Smooth muscle cell (in vitro differentiated cells): ENCODE measurements around the gene NACC1. TPM values are rescaled to one million over a fixed set of nuclear protein-coding genes. Genes with fewer than 3 reads are reported as not detected.

ENCODE experiments used
- DNase-seq: peaks from one replicate; lab custom pipeline; 2025; ENCODE audit not compliant: unreplicated experiment; lab: John Stamatoyannopoulos, UW
- H2AFZ ChIP-seq: fragments of 200-600 bp; sonication (generic); 2 replicates; pipeline ENCODE4 v1.6.0; 2016; ENCODE audit warnings: antibody characterized with exemption, low read depth, mild to moderate bottlenecking
- H3F3A ChIP-seq: fragments of 200-600 bp; sonication (generic); 2 replicates; pipeline ENCODE4 v1.6.0; 2017; ENCODE audit warnings: antibody characterized with exemption, low read depth
- H3K27ac ChIP-seq: fragments of 200-600 bp; sonication (generic); 2 replicates; pipeline ENCODE4 v1.5.1; 2016; ENCODE audit warnings: low read depth, mild to moderate bottlenecking
- H3K27me3 ChIP-seq: fragments of 200-600 bp; sonication (generic); 2 replicates; pipeline ENCODE4 v1.6.1; 2016; ENCODE audit warnings: low read depth, mild to moderate bottlenecking
- H3K36me3 ChIP-seq: fragments of 200-600 bp; sonication (generic); 2 replicates; pipeline ENCODE4 v1.5.1; 2016; ENCODE audit warnings: low read depth
- H3K4me1 ChIP-seq: fragments of 200-600 bp; sonication (generic); 2 replicates; pipeline ENCODE4 v1.5.1; 2016; ENCODE audit warnings: low read depth
- H3K4me2 ChIP-seq: fragments of 200-600 bp; sonication (generic); 2 replicates; pipeline ENCODE4 v1.6.0; 2016; ENCODE audit warnings: mild to moderate bottlenecking
- H3K4me3 ChIP-seq: fragments of 200-600 bp; sonication (generic); 2 replicates; pipeline ENCODE4 v1.5.1; 2016; ENCODE audit warnings: mild to moderate bottlenecking
- H3K79me2 ChIP-seq: fragments of 200-600 bp; sonication (generic); 2 replicates; pipeline ENCODE4 v1.6.0; 2016; ENCODE audit warnings: low read depth, mild to moderate bottlenecking
- H3K9ac ChIP-seq: fragments of 200-600 bp; sonication (generic); 2 replicates; pipeline ENCODE4 v1.6.0; 2016; ENCODE audit warnings: low read depth
- H3K9me3 ChIP-seq: fragments of 200-600 bp; sonication (generic); replicated peaks from 2 replicates; pipeline ENCODE4 v1.5.1; 2016; ENCODE audit warnings: low read depth
- H4K20me1 ChIP-seq: fragments of 200-600 bp; sonication (generic); 2 replicates; pipeline ENCODE4 v1.6.0; 2016; ENCODE audit warnings: low read depth
- CTCF ChIP-seq: fragments of 200-600 bp; sonication (generic); IDR thresholded peaks from 2 replicates; pipeline ENCODE4 v1.5.1; 2017; ENCODE audit warnings: borderline replicate concordance, mild to moderate bottlenecking, antibody characterized with exemption; ENCODE audit not compliant: insufficient read depth, poor library complexity, severe bottlenecking
- WGBS: methylation state at CpG from one replicate; pipeline ENCODE4 v1.1.7; 2016; ENCODE audit warnings: low lambda C conversion rate; 5-methylcytosine and 5-hydroxymethylcytosine counted together
- polyA plus RNA-seq: library from polyadenylated mRNA; unstranded; fragments of >200 nt; fragmentation: Nextera tagmentation; extraction: Ambion mirVana; gene quantifications from 2 replicates; pipeline ENCODE4 v1.2.1, GENCODE V29; 2016
- total RNA-seq: library from RNA; depleted of rRNA; stranded (reverse); fragments of >200 nt; gene quantifications from 2 replicates; pipeline ENCODE4 v1.2.3, GENCODE V29; 2014

NACC1 gene
- total and polyA plus RNA-seq, 2 experiments from 2014 or later = 9.9 to 44.6 TPM

DNA sequence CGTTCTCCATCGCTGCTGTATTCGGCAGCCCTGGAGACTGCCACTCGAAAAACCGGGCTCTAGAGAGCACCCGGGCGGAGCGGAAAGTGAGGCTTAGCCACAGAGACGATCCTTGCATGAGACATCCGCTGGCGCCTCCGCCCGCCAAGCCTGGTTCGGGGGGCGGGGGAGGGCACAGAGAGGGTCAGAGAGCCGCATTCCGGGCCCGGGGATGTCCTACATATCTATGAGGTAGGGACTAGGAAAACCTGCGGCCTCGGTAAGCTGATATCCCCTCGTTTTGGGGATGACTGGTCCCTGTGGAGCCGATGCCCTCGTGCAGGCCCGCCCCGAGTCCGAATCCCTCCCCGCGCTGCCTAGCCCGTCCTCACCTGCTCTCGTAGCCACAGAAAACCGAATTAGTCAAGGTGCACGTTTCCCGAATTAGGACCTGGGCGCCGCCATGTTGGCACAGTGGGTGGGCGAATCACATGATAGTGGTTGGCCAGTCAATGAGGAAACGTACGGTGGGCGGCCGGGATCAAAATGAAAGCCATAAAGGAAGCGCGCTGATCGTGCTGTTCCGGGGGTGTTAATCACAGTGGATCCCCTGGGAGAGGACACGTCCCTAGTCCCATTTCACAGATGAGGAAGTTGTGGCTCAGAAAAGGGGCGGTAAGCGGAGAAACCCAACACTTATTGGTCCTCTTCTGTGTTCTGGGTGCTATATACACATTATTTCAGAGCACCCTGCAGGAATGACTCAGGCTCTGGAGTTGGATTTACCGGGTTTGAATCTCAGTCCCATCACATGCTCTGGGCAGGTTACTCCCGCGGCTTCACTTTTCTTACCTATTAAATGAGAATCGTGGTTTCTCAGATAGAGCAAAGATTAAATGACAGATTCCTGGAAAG, 1.5 kb upstream of the NACC1 start, which contains the start of gene TRMT1:
Gene TRMT1 (minus strand): TSS at position 459 of the 894 bp plus-strand sequence. CDS start 341 bp downstream, at position 118.
- under 1% methylated on average over 51 of the region's 51 CpGs for WGBS
- no peak for TF ChIP-seq CTCF
- no peaks in the 10 kb centered on the region for H3F3A ChIP-seq
- H3K79me2 ChIP-seq = peaks cover 46% of the 10 kb centered on the region
- no peaks in the 10 kb centered on the region for H3K9me3 ChIP-seq
- H3K4me2 ChIP-seq = peak within 1 kb of the TSS; percentile 93
- peak; percentile 60 for DNase-seq
- H3K27ac ChIP-seq = peak within 1 kb of the TSS; percentile 90
- peak within 1 kb of the TSS; percentile 75 for H2AFZ ChIP-seq
- no peaks in the 10 kb centered on the region for H3K36me3 ChIP-seq
- peaks cover 24% of the 10 kb centered on the region for H3K4me1 ChIP-seq
- peak within 1 kb of the TSS; percentile 97 for H3K9ac ChIP-seq
- H4K20me1 ChIP-seq = peaks cover 29% of the 10 kb centered on the region
- H3K4me3 ChIP-seq = peak within 1 kb of the TSS; percentile 93
- no peaks in the 10 kb centered on the region for H3K27me3 ChIP-seq

GRCh38 chr19:13117176-13117771, 790 bp upstream of the NACC1 start:
- H3K9ac ChIP-seq = no peak overlapping the region
- peaks cover 36% of the 10 kb centered on the region for H4K20me1 ChIP-seq
- no peak for DNase-seq
- H3K79me2 ChIP-seq = peaks cover 53% of the 10 kb centered on the region
- TF ChIP-seq CTCF = no peak
- peak overlapping the region; percentile 93 for H3K4me2 ChIP-seq
- H3K4me3 ChIP-seq = peak overlapping the region; percentile 93
- H3K9me3 ChIP-seq = no peaks in the 10 kb centered on the region
- no peaks in the 10 kb centered on the region for H3F3A ChIP-seq
- H2AFZ ChIP-seq = peak overlapping the region; percentile 75
- H3K27me3 ChIP-seq = no peaks in the 10 kb centered on the region
- 37% methylated on average over 20 of the region's 20 CpGs for WGBS
- peaks cover 24% of the 10 kb centered on the region for H3K4me1 ChIP-seq
- H3K36me3 ChIP-seq = no peaks in the 10 kb centered on the region
- peak overlapping the region; percentile 90 for H3K27ac ChIP-seq

GRCh38 chr19:13118424-13119193, 545 bp downstream of the NACC1 start:
- Histone ChIP-seq H3K4me3 (peak overlapping the region; percentile 98), H3K9me3 (no peaks in the 10 kb centered on the region), H3K4me1 (peaks cover 31% of the 10 kb centered on the region), H3K9ac (peak overlapping the region; percentile 96), H3K79me2 (peaks cover 63% of the 10 kb centered on the region), H3K36me3 (no peaks in the 10 kb centered on the region), H4K20me1 (peaks cover 49% of the 10 kb centered on the region), H3K27ac (peak overlapping the region; percentile 87), H3F3A (no peaks in the 10 kb centered on the region), H3K4me2 (peak overlapping the region; percentile 97), H2AFZ (no peak overlapping the region), H3K27me3 (no peaks in the 10 kb centered on the region)
- TF ChIP-seq CTCF = no peak
- DNase-seq = no peak
- under 1% methylated on average over 30 of the region's 57 CpGs for WGBS
